ENCODE data around the gene USP47.

The USP47 gene

GRCh38 chr11:11980841-11981308 is 139.1 kb downstream of the USP47 start:
- no peak for DNase-seq (ENCODE audit: low read depth)

- no peak for DNase-seq (ENCODE audit: low read depth)
These were observed 139.6 kb downstream of the USP47 start for GRCh38 chr11:11981364-11981763.

- no peak for DNase-seq (ENCODE audit: low read depth)
These were observed 140.1 kb downstream of the USP47 start for GRCh38 chr11:11981840-11982239.

- DNase-seq (ENCODE audit: low read depth): no peak
These were observed 140.7 kb downstream of the USP47 start for GRCh38 chr11:11982461-11982860.

GRCh38 chr11:11982975-11983374 is 141.2 kb downstream of the USP47 start:
- no peak for DNase-seq (ENCODE audit: low read depth)

- no peak for DNase-seq (ENCODE audit: low read depth)
These were observed 141.7 kb downstream of the USP47 start for GRCh38 chr11:11983427-11983826.

- DNase-seq (ENCODE audit: low read depth): no peak
These were observed 142.8 kb downstream of the USP47 start for GRCh38 chr11:11984563-11984962.

- no peak for DNase-seq (ENCODE audit: low read depth)
These were observed 143.4 kb downstream of the USP47 start for GRCh38 chr11:11985016-11985715.

GRCh38 chr11:11985954-11986949 is 144.5 kb downstream of the USP47 start:
- no peak for DNase-seq (ENCODE audit: low read depth)

- DNase-seq (ENCODE audit: low read depth): no peak
These were observed 145.8 kb downstream of the USP47 start for GRCh38 chr11:11987503-11988022.

GRCh38 chr11:11988099-11988651 is 146.4 kb downstream of the USP47 start:
- no peak for DNase-seq (ENCODE audit: low read depth)

- no peak for DNase-seq (ENCODE audit: low read depth)
These were observed 147.0 kb downstream of the USP47 start for GRCh38 chr11:11988681-11989261.

GRCh38 chr11:11989774-11990744 is 148.3 kb downstream of the USP47 start:
- DNase-seq (ENCODE audit: low read depth): no peak

- DNase-seq (ENCODE audit: low read depth): no peak
These were observed 150.8 kb downstream of the USP47 start for GRCh38 chr11:11992257-11993212.

GRCh38 chr11:11993839-11994238 is 152.1 kb downstream of the USP47 start:
- no peak for DNase-seq (ENCODE audit: low read depth)

GRCh38 chr11:11995601-11996000 is 153.8 kb downstream of the USP47 start:
- no peak for DNase-seq (ENCODE audit: low read depth)

GRCh38 chr11:11996321-11997048 is 154.7 kb downstream of the USP47 start:
- no peak for DNase-seq (ENCODE audit: low read depth)

GRCh38 chr11:11997049-11997322 is 155.2 kb downstream of the USP47 start:
- DNase-seq (ENCODE audit: low read depth): no peak

- no peak for DNase-seq (ENCODE audit: low read depth)
These were observed 156.5 kb downstream of the USP47 start for GRCh38 chr11:11998091-11998781.

All from stimulated activated CD8-positive, alpha-beta memory T cell treated with anti-CD3 and anti-CD28 coated beads, Interleukin-15, amount 100 ng/mL, for 24 hours (primary cell).